ENCODE data around the gene BFSP2. TPM values are rescaled to one million over a fixed set of nuclear protein-coding genes. Genes with fewer than 3 reads are reported as not detected.

Gene BFSP2
- total and polyA plus RNA-seq, 10 donors = 1.5 to 52.5 (median 3.1) TPM; not detected in 1

GRCh38 chr3:133443649-133444422, 44.0 kb downstream of the BFSP2 start:
- intact Hi-C loops (cut with DNase I; ENCODE audit: low total_unique reads) = no loop called here
- TF ChIP-seq, protein P1, sequence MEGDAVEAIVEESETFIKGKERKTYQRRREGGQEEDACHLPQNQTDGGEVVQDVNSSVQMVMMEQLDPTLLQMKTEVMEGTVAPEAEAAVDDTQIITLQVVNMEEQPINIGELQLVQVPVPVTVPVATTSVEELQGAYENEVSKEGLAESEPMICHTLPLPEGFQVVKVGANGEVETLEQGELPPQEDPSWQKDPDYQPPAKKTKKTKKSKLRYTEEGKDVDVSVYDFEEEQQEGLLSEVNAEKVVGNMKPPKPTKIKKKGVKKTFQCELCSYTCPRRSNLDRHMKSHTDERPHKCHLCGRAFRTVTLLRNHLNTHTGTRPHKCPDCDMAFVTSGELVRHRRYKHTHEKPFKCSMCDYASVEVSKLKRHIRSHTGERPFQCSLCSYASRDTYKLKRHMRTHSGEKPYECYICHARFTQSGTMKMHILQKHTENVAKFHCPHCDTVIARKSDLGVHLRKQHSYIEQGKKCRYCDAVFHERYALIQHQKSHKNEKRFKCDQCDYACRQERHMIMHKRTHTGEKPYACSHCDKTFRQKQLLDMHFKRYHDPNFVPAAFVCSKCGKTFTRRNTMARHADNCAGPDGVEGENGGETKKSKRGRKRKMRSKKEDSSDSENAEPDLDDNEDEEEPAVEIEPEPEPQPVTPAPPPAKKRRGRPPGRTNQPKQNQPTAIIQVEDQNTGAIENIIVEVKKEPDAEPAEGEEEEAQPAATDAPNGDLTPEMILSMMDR (IDR thresholded peaks at IDR 0.05 in 8 of 11, conservative IDR thresholded peaks at IDR 0.05 in 3 of 11) = no peak
- TF ChIP-seq POLR2AphosphoS5 (IDR thresholded peaks at IDR 0.05) (no peak), POLR2A (IDR thresholded peaks at IDR 0.05) (no peak)
- 54 to 73% (median 66%) methylated on average over 5 of the region's 5 CpGs for WGBS, 5 donors
- H3K4me1 ChIP-seq = peaks cover 4 to 54% (median 29%) of the 10 kb centered on the region in 6 donors
- H3K36me3 ChIP-seq = no peaks in the 10 kb centered on the region
- peaks cover 0 to 13% (median 0%) of the 10 kb centered on the region in 8 donors for H3K9me3 ChIP-seq
- H3K27ac ChIP-seq = peak overlapping the region in 2 of 8 donors; percentile 10 to 16
- no peak for DNase-seq
- H3K27me3 ChIP-seq (replicated peaks in 1 of 7) = no peaks in the 10 kb centered on the region
- no peak overlapping the region for H3K4me3 ChIP-seq

GRCh38 chr3:133444423-133444774, 44.5 kb downstream of the BFSP2 start:
- intact Hi-C loops (cut with DNase I; ENCODE audit: low total_unique reads) = no loop called here
- Histone ChIP-seq H3K27ac (no peak overlapping the region), H3K36me3 (no peaks in the 10 kb centered on the region), H3K4me1 (peaks cover 7 to 59% (median 35%) of the 10 kb centered on the region in 6 donors), H3K9me3 (peaks cover 0 to 12% (median 0%) of the 10 kb centered on the region in 8 donors), H3K4me3 (no peak overlapping the region), H3K27me3 (replicated peaks in 1 of 7) (no peaks in the 10 kb centered on the region)
- 78 to 94% (median 89%) methylated on average over 4 of the region's 4 CpGs for WGBS, 5 donors
- no peak for DNase-seq
- TF ChIP-seq, protein P1 (IDR thresholded peaks at IDR 0.05 in 8 of 11, conservative IDR thresholded peaks at IDR 0.05 in 3 of 11) = no peak
- TF ChIP-seq POLR2A (IDR thresholded peaks at IDR 0.05) = no peak
- TF ChIP-seq POLR2AphosphoS5 (IDR thresholded peaks at IDR 0.05) = no peak

DNA sequence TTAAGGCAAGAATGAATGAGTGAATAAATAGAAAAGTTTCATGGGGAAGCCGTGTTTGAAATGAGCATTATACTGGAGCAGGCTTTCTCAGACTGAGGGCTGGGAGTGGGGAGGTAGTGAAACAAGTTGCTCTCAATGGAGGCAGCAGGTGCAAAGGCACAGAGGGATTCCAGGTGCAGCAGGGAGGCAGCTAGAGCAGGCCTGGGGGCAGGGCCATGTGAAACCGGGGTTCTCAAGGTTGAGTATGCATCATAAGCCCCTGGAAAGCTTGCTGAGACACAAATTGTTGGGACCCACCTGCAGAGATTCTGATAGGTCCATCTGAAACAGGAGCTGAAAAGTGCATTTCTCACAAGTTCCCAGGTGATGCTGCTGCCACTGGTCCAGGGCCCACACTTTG, 45.3 kb downstream of the BFSP2 start:
- WGBS, 5 donors = 59 to 82% (median 76%) methylated on average over 2 of the region's 2 CpGs
- TF ChIP-seq POLR2AphosphoS5 (IDR thresholded peaks at IDR 0.05) = peak in 1 of 3 donors; percentile 47
- TF ChIP-seq, protein P1 (IDR thresholded peaks at IDR 0.05 in 8 of 11, conservative IDR thresholded peaks at IDR 0.05 in 3 of 11) = no peak
- intact Hi-C loops (cut with DNase I; ENCODE audit: low total_unique reads) = no loop called here
- H3K27me3 ChIP-seq (replicated peaks in 1 of 7) = no peaks in the 10 kb centered on the region
- no peaks in the 10 kb centered on the region for H3K36me3 ChIP-seq
- H3K27ac ChIP-seq = no peak overlapping the region
- no peak for DNase-seq
- peaks cover 0 to 5% (median 0%) of the 10 kb centered on the region in 8 donors for H3K9me3 ChIP-seq
- no peak overlapping the region for H3K4me3 ChIP-seq
- peaks cover 10 to 66% (median 38%) of the 10 kb centered on the region in 6 donors for H3K4me1 ChIP-seq

GRCh38 chr3:133447750-133448477, 48.1 kb downstream of the BFSP2 start:
- Histone ChIP-seq H3K4me3 (peak overlapping the region in 1 of 8 donors; percentile 41), H3K4me1 (peaks cover 6 to 52% (median 26%) of the 10 kb centered on the region in 6 donors), H3K9me3 (no peaks in the 10 kb centered on the region), H3K36me3 (no peaks in the 10 kb centered on the region), H3K27me3 (replicated peaks in 1 of 7) (no peaks in the 10 kb centered on the region), H3K27ac (peak overlapping the region in 4 of 8 donors; percentile 41 to 72 (median 54))
- intact Hi-C loops (cut with DNase I; ENCODE audit: low total_unique reads) = no loop called here
- no peak for TF ChIP-seq POLR2A (IDR thresholded peaks at IDR 0.05)
- no peak for TF ChIP-seq POLR2AphosphoS5 (IDR thresholded peaks at IDR 0.05)
- TF ChIP-seq, protein P1 (IDR thresholded peaks at IDR 0.05 in 8 of 11, conservative IDR thresholded peaks at IDR 0.05 in 3 of 11) = no peak
- 69 to 87% (median 78%) methylated on average over 4 of the region's 4 CpGs for WGBS, 5 donors
- no peak for DNase-seq
